ENCODE data around the gene GJD2.

Gene GJD2

GRCh38 chr15:34754674-34755418 is at the start of gene GJD2:
Gene GJD2, minus strand, starts transcription at chr15:34754998. Its CDS starts 510 bp downstream, at chr15:34754488.
- no peak for DNase-seq (ENCODE audit: low read depth in 1 of 2, low spot score in 1 of 2)

- DNase-seq (ENCODE audit: low read depth in 1 of 2, low spot score in 1 of 2), result no peak
Observed at GRCh38 chr15:34804113-34804512, 49.3 kb upstream of the GJD2 start.

- DNase-seq (ENCODE audit: low read depth in 1 of 2, low spot score in 1 of 2), result no peak
Observed at GRCh38 chr15:34802803-34803750, 48.3 kb upstream of the GJD2 start.

GRCh38 chr15:34802371-34802770 is 47.6 kb upstream of the GJD2 start:
- no peak for DNase-seq (ENCODE audit: low read depth in 1 of 2, low spot score in 1 of 2)

GRCh38 chr15:34799149-34800101 is 44.6 kb upstream of the GJD2 start:
- DNase-seq (ENCODE audit: low read depth in 1 of 2, low spot score in 1 of 2), result no peak

GRCh38 chr15:34796847-34797435 is 42.1 kb upstream of the GJD2 start:
- no peak for DNase-seq (ENCODE audit: low read depth in 1 of 2, low spot score in 1 of 2)

- DNase-seq (ENCODE audit: low read depth in 1 of 2, low spot score in 1 of 2), result no peak
Observed at GRCh38 chr15:34795267-34796081, 40.7 kb upstream of the GJD2 start, which contains the start of gene ACTC1. Gene ACTC1, minus strand, starts transcription at chr15:34795549. Its CDS starts 741 bp downstream, at chr15:34794808.

- no peak for DNase-seq (ENCODE audit: low read depth in 1 of 2, low spot score in 1 of 2)
Observed at GRCh38 chr15:34794590-34795206, 39.9 kb upstream of the GJD2 start.

GRCh38 chr15:34793901-34794300 is 39.1 kb upstream of the GJD2 start:
- DNase-seq (ENCODE audit: low read depth in 1 of 2, low spot score in 1 of 2), result no peak

GRCh38 chr15:34793071-34793470 is 38.3 kb upstream of the GJD2 start:
- no peak for DNase-seq (ENCODE audit: low read depth in 1 of 2, low spot score in 1 of 2)

- DNase-seq (ENCODE audit: low read depth in 1 of 2, low spot score in 1 of 2), result no peak
Observed at GRCh38 chr15:34791701-34792100, 36.9 kb upstream of the GJD2 start.

GRCh38 chr15:34790121-34790520 is 35.3 kb upstream of the GJD2 start:
- no peak for DNase-seq (ENCODE audit: low read depth in 1 of 2, low spot score in 1 of 2)

GRCh38 chr15:34789326-34789725 is 34.5 kb upstream of the GJD2 start:
- no peak for DNase-seq (ENCODE audit: low read depth in 1 of 2, low spot score in 1 of 2)

- no peak for DNase-seq (ENCODE audit: low read depth in 1 of 2, low spot score in 1 of 2)
Observed at GRCh38 chr15:34786206-34786605, 31.4 kb upstream of the GJD2 start.

- DNase-seq (ENCODE audit: low read depth in 1 of 2, low spot score in 1 of 2), result no peak
Observed at GRCh38 chr15:34783991-34784390, 29.2 kb upstream of the GJD2 start.

- DNase-seq (ENCODE audit: low read depth in 1 of 2, low spot score in 1 of 2), result no peak
Observed at GRCh38 chr15:34783431-34783830, 28.6 kb upstream of the GJD2 start.

GRCh38 chr15:34782901-34783300 is 28.1 kb upstream of the GJD2 start:
- no peak for DNase-seq (ENCODE audit: low read depth in 1 of 2, low spot score in 1 of 2)

- no peak for DNase-seq (ENCODE audit: low read depth in 1 of 2, low spot score in 1 of 2)
Observed at GRCh38 chr15:34780725-34781124, 25.9 kb upstream of the GJD2 start.

GRCh38 chr15:34776606-34777105 is 21.9 kb upstream of the GJD2 start:
- no peak for DNase-seq (ENCODE audit: low read depth in 1 of 2, low spot score in 1 of 2)
